Activated CD8-positive, alpha-beta memory T cell treated with anti-CD3 and anti-CD28 coated beads, Interleukin-2, amount 50 U/mL, for 24 hours (primary cell): ENCODE results near the gene ELMOD3.
"Not testable (repeated sequence)": the region's sequence is repeated elsewhere in the genome, so short reads cannot be mapped to it uniquely, and the experiment has no call there.

Source experiments
- DNase-seq: peaks from one replicate; pipeline ENCODE4 v3.0.0-alpha.2; 2020; ENCODE audit errors: extremely low read depth

ELMOD3 gene

GRCh38 chr2:85423525-85423924 lies 69.0 kb downstream of the ELMOD3 start:
- no peak for DNase-seq

GRCh38 chr2:85425588-85425987 lies 71.0 kb downstream of the ELMOD3 start:
- DNase-seq: no peak

DNA sequence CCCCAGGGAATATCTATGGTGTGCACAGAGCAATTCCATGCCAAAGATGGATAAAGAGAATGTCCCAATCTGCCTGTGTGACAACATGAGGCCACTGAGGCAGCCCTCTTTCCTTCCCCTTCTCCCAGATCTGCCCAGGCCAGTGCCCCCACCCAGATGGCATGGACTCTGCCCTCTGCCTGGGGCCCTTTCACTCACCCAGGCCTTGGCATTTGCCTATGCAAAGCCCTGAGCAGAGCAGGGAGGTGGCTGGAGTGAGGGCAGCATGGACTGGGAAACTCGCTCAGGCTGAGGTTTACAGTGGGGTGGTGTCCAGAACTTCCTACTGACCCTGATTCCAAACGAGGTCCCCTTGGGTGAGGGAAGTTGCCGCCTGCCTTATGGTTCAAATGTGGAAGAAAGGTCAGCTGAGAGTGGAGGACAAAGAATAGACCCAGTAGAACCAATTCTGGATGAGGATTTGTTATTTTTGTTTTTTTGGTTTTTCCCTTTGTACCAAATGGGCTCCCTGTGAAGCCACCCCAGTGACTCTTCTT lies 72.8 kb downstream of the ELMOD3 start:
- no peak for DNase-seq

DNA sequence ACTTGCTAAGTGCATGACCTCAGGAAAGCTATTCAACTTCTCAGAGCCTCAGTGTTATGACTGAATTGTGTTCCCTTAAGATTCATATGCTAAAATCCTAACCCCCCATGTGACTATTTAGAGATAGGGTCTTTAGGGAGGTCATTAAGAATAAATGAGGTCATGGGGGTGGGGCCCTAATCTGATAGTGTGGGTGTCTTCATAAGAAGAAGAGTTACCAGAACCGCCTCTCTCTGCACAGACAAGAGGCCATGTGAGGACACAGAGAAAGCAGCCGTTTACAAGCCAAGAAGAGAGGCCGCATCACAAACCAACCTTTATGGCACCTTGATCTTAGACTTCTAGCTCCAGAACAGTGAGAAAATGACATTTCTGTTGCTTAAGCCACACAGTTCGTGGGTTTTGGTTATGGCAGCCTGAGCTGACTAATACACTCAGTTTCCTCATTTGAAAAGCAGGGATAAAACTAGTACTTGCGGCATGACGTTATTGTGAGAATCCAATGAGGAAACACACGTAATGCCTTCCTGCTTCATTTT lies 73.8 kb downstream of the ELMOD3 start:
- no peak for DNase-seq

- DNase-seq: no peak
Observed at GRCh38 chr2:85429213-85429923, 74.8 kb downstream of the ELMOD3 start.

DNA sequence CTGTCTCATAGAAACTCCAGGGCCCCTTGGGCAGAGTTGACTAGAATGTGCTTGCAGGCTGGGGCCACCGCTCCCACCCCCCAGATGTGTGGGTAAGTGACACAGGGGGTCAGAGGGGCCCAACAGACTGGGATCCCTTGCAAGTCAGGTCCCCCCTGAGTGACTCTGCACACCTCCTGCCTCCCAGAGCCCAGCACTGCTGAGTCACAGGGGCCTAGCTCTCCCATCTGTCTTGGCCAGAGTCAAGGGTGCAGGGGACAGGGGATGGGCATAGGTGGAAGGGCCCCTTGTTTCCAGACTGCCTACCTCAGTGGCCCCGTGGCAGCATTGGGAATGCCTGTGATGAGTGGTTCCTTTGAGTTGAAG lies 75.3 kb downstream of the ELMOD3 start:
- DNase-seq: no peak

- DNase-seq: no peak
Observed at GRCh38 chr2:85430752-85431569, 76.4 kb downstream of the ELMOD3 start.

DNA sequence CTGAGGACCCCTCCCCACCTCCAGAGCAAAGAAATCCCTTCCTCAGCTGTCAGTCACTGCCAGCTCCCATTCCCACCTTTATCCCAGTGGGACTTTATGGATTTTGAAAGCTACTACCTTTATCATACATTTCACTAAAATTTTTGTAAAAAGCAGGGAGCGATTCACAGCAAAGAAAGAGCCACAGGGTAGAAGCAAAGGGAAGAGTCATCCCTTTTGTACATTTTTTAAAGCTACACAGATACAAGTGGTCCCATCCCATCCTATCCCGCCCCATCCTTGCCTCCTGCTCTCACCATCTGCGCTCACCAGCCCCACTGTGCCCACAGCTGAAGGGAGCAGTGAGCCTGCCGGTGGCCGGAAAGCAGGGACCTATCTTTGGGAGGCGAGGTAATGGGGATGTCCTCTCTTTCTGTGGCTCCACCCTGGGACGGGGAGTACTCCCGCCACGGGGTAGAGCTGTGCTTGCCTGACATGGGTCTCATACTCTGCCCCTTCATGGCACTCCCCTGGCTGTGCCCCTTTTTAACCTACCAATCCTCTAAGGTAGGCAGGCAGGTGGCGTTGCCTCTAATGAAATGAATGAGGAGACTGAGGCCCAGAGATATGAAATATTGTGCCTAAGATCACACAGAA lies 77.1 kb downstream of the ELMOD3 start:
- DNase-seq: no peak

DNA sequence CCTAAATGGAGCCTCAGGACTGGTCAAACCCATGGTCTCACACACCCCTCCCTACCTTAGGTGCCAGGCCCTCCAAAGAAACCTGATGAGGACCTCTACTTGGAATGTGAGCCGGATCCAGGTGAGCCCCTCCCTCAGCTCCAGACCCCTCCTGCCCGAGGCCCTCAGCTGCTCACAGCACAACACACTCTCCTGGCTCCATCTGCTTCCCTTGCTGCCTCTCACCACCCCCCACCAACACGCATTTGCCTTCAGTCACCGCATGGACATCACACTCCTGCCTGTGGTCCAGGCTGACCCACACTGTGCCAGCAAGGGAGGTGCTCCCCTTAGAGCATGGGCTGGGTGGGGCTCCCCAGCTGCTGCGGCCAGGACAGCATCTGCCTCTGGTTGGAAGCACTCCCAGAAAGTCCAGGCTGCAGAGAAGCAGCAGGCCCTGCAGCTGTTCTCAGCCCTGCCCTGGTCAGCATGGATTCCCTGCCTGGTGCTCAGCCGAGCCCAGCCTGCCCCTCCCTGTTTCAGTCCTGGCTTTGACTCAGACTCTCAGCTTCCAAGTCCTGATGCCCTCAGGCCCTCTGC lies 79.0 kb downstream of the ELMOD3 start:
- no peak for DNase-seq

DNA sequence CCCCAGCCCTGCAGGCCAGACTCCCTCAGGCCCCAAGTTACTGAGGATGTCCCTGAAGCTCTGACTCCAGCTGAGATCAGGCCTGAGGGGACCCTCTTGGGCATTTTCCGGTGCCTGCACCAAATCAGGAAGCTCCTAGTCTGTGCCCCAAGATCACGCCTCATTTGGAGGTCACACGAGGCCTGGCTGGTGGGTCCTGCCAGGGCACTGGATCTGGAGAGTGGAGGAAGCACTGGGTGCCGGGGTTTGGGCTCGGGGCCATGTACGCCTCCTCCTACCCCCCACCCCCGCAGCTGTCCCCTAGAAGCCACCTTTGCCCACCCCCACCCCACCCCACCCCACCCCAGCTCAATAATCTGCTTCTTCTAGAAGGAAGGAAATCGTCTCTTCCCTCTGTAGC lies 80.1 kb downstream of the ELMOD3 start:
- DNase-seq: no peak

GRCh38 chr2:85435220-85435958 lies 80.8 kb downstream of the ELMOD3 start:
- no peak for DNase-seq

- DNase-seq: no peak
Observed at GRCh38 chr2:85435981-85436835, 81.6 kb downstream of the ELMOD3 start.

GRCh38 chr2:85436836-85437487 lies 82.4 kb downstream of the ELMOD3 start:
- no peak for DNase-seq

GRCh38 chr2:85437488-85438200 lies 83.1 kb downstream of the ELMOD3 start:
- DNase-seq: peak; percentile 15

GRCh38 chr2:85438201-85439024 lies 83.8 kb downstream of the ELMOD3 start:
- no peak for DNase-seq

- no peak for DNase-seq
Observed at GRCh38 chr2:85439025-85439472, 84.5 kb downstream of the ELMOD3 start.

DNA sequence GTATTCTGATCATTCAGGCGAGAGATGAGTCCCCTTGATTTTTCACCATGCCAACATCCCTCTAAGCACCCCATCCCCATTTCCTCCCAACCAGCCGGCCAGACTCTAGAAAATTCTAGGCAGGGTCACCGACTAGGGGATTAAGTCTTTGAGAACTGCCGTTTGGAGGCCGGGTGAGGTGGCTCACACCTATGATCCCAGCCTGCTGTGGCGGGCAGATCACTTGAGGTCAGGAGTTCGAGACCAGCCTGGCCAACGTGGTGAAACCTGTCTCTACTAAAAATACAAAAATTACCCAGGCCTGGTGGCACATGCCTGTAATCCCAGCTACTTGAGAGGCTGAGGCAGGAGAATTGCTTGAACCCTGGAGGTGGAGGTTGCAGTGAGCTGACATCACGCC lies 85.0 kb downstream of the ELMOD3 start:
- DNase-seq: not testable (repeated sequence)

DNA sequence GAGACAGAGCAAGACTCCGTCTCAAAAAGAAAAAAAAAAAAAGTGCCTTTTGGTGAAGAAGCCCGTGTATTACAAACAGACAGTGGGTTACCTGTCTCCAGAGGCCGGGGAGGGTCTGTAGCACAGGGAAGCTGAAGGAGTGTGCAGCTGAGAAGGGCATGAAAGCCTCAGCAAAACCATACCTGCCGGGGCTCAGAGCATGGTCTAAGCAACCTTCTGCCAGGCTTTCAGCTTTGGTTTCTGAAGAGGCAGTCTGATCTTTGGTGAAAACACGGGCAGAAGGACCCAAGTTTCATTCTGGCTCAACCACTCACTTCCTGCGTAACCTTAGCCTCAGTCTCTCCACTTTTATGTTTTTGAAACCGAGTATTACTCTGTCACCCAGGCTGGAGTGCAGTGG lies 85.4 kb downstream of the ELMOD3 start:
- no peak for DNase-seq
